Cardiac muscle cell (in vitro differentiated cells and primary cell): ENCODE data around the gene RFT1. TPM values are rescaled to one million over a fixed set of nuclear protein-coding genes. Genes with fewer than 3 reads are reported as not detected.

ENCODE experiments used
- DNase-seq, 2 donors: peaks; one replicate each; pipeline versions ENCODE4 v3.0.0 to v3.0.0-alpha.2; 2010 to 2017; ENCODE audit warnings: low read depth in 1 of 2, low spot score in 1 of 2
- H3K27ac ChIP-seq: fragments of 200-600 bp; sonication (generic); 2 replicates; pipeline ENCODE4 v1.5.1; 2016
- H3K27me3 ChIP-seq: fragments of 200-600 bp; sonication (generic); 2 replicates; pipeline ENCODE4 v1.6.0; 2016; ENCODE audit warnings: control low read depth
- H3K36me3 ChIP-seq: fragments of 200-600 bp; sonication (generic); 2 replicates; pipeline ENCODE4 v1.5.1; 2016; ENCODE audit warnings: control low read depth
- H3K4me1 ChIP-seq: fragments of 200-600 bp; sonication (generic); 2 replicates; pipeline ENCODE4 v1.8.1; 2017; ENCODE audit warnings: low read depth, mild to moderate bottlenecking, mixed run types
- H3K4me3 ChIP-seq: fragments of 200-600 bp; sonication (generic); 2 replicates; pipeline ENCODE4 v1.5.1; 2016; ENCODE audit warnings: mild to moderate bottlenecking
- H3K9me3 ChIP-seq: fragments of 200-600 bp; sonication (generic); 2 replicates; pipeline ENCODE4 v1.5.1; 2017; ENCODE audit warnings: low read depth, mild to moderate bottlenecking, control low read depth
- CTCF ChIP-seq: IDR thresholded peaks from 2 replicates; pipeline ENCODE4 v1.5.1; 2012; ENCODE audit warnings: low read depth, mild to moderate bottlenecking, low read length
- polyA plus RNA-seq: library from polyadenylated mRNA; unstranded; fragments of >200 nt; fragmentation: Nextera tagmentation; extraction: Ambion mirVana; gene quantifications from 2 replicates; pipeline ENCODE4 v1.2.1, GENCODE V29; 2016
- total RNA-seq: library from RNA; depleted of rRNA; stranded (reverse); fragments of >200 nt; gene quantifications from 2 replicates; pipeline ENCODE4 v1.2.3, GENCODE V29; 2016

Gene RFT1
- total and polyA plus RNA-seq, 2 experiments from 2014 or later, result 8.1 to 16.1 TPM

GRCh38 chr3:53113293-53114010, 16.8 kb downstream of the RFT1 start:
- H3K4me3 ChIP-seq, result no peak overlapping the region
- DNase-seq, result no peak
- no peak overlapping the region for H3K27ac ChIP-seq
- no peaks in the 10 kb centered on the region for H3K4me1 ChIP-seq
- H3K9me3 ChIP-seq, result no peaks in the 10 kb centered on the region
- peaks cover 13% of the 10 kb centered on the region for H3K36me3 ChIP-seq
- no peak for TF ChIP-seq CTCF
- no peaks in the 10 kb centered on the region for H3K27me3 ChIP-seq

GRCh38 chr3:53111822-53112221, 18.4 kb downstream of the RFT1 start:
- Histone ChIP-seq H3K27ac (no peak overlapping the region), H3K36me3 (peaks cover under 1% of the 10 kb centered on the region), H3K27me3 (no peaks in the 10 kb centered on the region), H3K4me1 (no peaks in the 10 kb centered on the region), H3K4me3 (no peak overlapping the region), H3K9me3 (no peaks in the 10 kb centered on the region)
- TF ChIP-seq CTCF, result no peak
- no peak for DNase-seq

GRCh38 chr3:53109891-53110771, 20.1 kb downstream of the RFT1 start:
- peak; percentile 20 to 95 for DNase-seq
- H3K4me3 ChIP-seq, result no peak overlapping the region
- no peaks in the 10 kb centered on the region for H3K4me1 ChIP-seq
- no peaks in the 10 kb centered on the region for H3K9me3 ChIP-seq
- no peak overlapping the region for H3K27ac ChIP-seq
- H3K36me3 ChIP-seq, result no peaks in the 10 kb centered on the region
- no peaks in the 10 kb centered on the region for H3K27me3 ChIP-seq
- peak; percentile 93 for TF ChIP-seq CTCF

- peak in 1 of 2 donors; percentile 65 for DNase-seq
- H3K27me3 ChIP-seq, result peaks cover 8% of the 10 kb centered on the region
- no peaks in the 10 kb centered on the region for H3K4me1 ChIP-seq
- no peak for TF ChIP-seq CTCF
- no peak overlapping the region for H3K27ac ChIP-seq
- H3K4me3 ChIP-seq, result no peak overlapping the region
- no peaks in the 10 kb centered on the region for H3K9me3 ChIP-seq
- H3K36me3 ChIP-seq, result peaks cover 4% of the 10 kb centered on the region
These were observed 21.0 kb downstream of the RFT1 start for GRCh38 chr3:53109190-53109589.

GRCh38 chr3:53104762-53105161, 25.5 kb downstream of the RFT1 start:
- Histone ChIP-seq H3K27ac (no peak overlapping the region), H3K27me3 (peaks cover 46% of the 10 kb centered on the region), H3K4me3 (no peak overlapping the region), H3K36me3 (peaks cover 4% of the 10 kb centered on the region), H3K9me3 (no peaks in the 10 kb centered on the region), H3K4me1 (no peaks in the 10 kb centered on the region)
- TF ChIP-seq CTCF, result no peak
- DNase-seq, result no peak
